HepG2 (cell line): ENCODE results near the gene ZSCAN21. TPM values are rescaled to one million over a fixed set of nuclear protein-coding genes. Genes with fewer than 3 reads are reported as not detected.

Source experiments
- AHR ChIP-seq: IDR thresholded peaks from 2 replicates; pipeline ENCODE4 v1.6.1; 2018; ENCODE audit warnings: missing genetic modification reagents, missing compliant biosample characterization
- ARID3A ChIP-seq: IDR thresholded peaks from 2 replicates; pipeline ENCODE4 v1.6.1; 2012; ENCODE audit warnings: low read depth, low read length, improper control_type of control experiment
- CBFB ChIP-seq: sonication (generic); formaldehyde crosslinking; IDR thresholded peaks from 2 replicates; pipeline ENCODE4 v1.4.0; 2020; ENCODE audit warnings: missing genetic modification reagents
- ELF4 ChIP-seq: sonication (generic); formaldehyde crosslinking; IDR thresholded peaks from 2 replicates; pipeline ENCODE4 v1.5.0; 2020; ENCODE audit warnings: missing genetic modification reagents, mild to moderate bottlenecking, moderate library complexity, borderline replicate concordance
- FOXC1 ChIP-seq: sonication (generic); formaldehyde crosslinking; IDR thresholded peaks from 2 replicates; pipeline ENCODE4 v1.8.0; 2022; ENCODE audit warnings: mild to moderate bottlenecking, missing genetic modification reagents, borderline replicate concordance
- IKZF1 ChIP-seq: fragments of 450-650 bp; IDR thresholded peaks from 2 replicates; pipeline ENCODE4 v1.7.1; 2016
- KDM6A ChIP-seq: IDR thresholded peaks from 2 replicates; pipeline ENCODE4 v1.6.1; 2016; ENCODE audit warnings: low read depth
- NFATC3 ChIP-seq: sonication (generic); formaldehyde crosslinking; IDR thresholded peaks from 2 replicates; pipeline ENCODE4 v1.5.1; 2020; ENCODE audit warnings: mild to moderate bottlenecking, missing genetic modification reagents
- NRL ChIP-seq: sonication (generic); formaldehyde crosslinking; IDR thresholded peaks from 2 replicates; pipeline ENCODE4 v1.5.0; 2020; ENCODE audit warnings: missing genetic modification reagents, mild to moderate bottlenecking, moderate library complexity, borderline replicate concordance
- PAF1 ChIP-seq: IDR thresholded peaks from 2 replicates; pipeline ENCODE4 v1.6.1; 2016; ENCODE audit warnings: missing genetic modification reagents, missing compliant biosample characterization
- RBFOX2 ChIP-seq: fragments of 200-400 bp; formaldehyde crosslinking; IDR thresholded peaks from 2 replicates; pipeline ENCODE4 v1.6.1; 2017; ENCODE audit warnings: low read depth, mild to moderate bottlenecking, low read length
- SP5 ChIP-seq: IDR thresholded peaks from 2 replicates; pipeline ENCODE4 v1.6.1; 2016; ENCODE audit warnings: low read depth, borderline replicate concordance
- SRSF4 ChIP-seq: fragments of 200-400 bp; formaldehyde crosslinking; IDR thresholded peaks from one replicate; pipeline ENCODE4 v1.6.1; 2018; ENCODE audit warnings: mild to moderate bottlenecking, low read depth, low read length, moderate library complexity; ENCODE audit not compliant: poor library complexity, severe bottlenecking
- TAF1 ChIP-seq: sonication (generic); formaldehyde crosslinking; IDR thresholded peaks from 2 replicates; pipeline ENCODE4 v1.4.0; 2020; ENCODE audit warnings: missing genetic modification reagents
- XRCC5 ChIP-seq: fragments of 200-400 bp; formaldehyde crosslinking; optimal IDR thresholded peaks from 2 replicates; pipeline ENCODE3; 2017; ENCODE audit warnings: mild to moderate bottlenecking, low read length
- ZBTB44 ChIP-seq: sonication (generic); formaldehyde crosslinking; IDR thresholded peaks from 2 replicates; pipeline ENCODE4 v1.4.0; 2020; ENCODE audit warnings: missing genetic modification reagents
- ZNF207 ChIP-seq: fragments of 450-650 bp; IDR thresholded peaks from 2 replicates; pipeline ENCODE4 v1.6.1; 2016; ENCODE audit warnings: antibody characterized with exemption, borderline replicate concordance
- ZNF256 ChIP-seq: sonication (generic); formaldehyde crosslinking; conservative IDR thresholded peaks from 2 replicates; pipeline ENCODE4 v1.4.0; 2020; ENCODE audit warnings: missing genetic modification reagents
- ZNF609 ChIP-seq: sonication (generic); formaldehyde crosslinking; IDR thresholded peaks from 2 replicates; pipeline ENCODE4 v1.4.0; 2020; ENCODE audit warnings: mild to moderate bottlenecking, missing genetic modification reagents, borderline replicate concordance
- ZNF709 ChIP-seq: sonication (generic); formaldehyde crosslinking; IDR thresholded peaks from 2 replicates; pipeline ENCODE4 v1.5.0; 2020; ENCODE audit warnings: mild to moderate bottlenecking, missing genetic modification reagents
- ZNF713 ChIP-seq: sonication (generic); formaldehyde crosslinking; IDR thresholded peaks from 2 replicates; pipeline ENCODE4 v1.4.0; 2020; ENCODE audit warnings: mild to moderate bottlenecking, missing genetic modification reagents
- polyA plus RNA-seq, 8 experiments: library from polyadenylated mRNA; depleted of rRNA in 3 of 8; stranded (reverse) in 7 of 8; unstranded in 1 of 8; fragments of >200 nt; fragmentation: Illumina TruSeq in 4 of 8; extraction: Trizol in 4 of 8; gene quantifications; 2 replicates each; pipeline versions ENCODE4 v1.2.1 to v1.2.3, GENCODE V29; 2011 to 2016; ENCODE audit warnings: low read depth in 4 of 8, missing spikeins in 1 of 8, mixed read lengths in 1 of 8; ENCODE audit not compliant: insufficient read depth in 1 of 8
- total RNA-seq, 5 experiments: library from RNA; depleted of rRNA; stranded (reverse); fragments of >200 nt; fragmentation: Illumina TruSeq; extraction: Trizol; gene quantifications; 2 replicates each; pipeline ENCODE4 v1.2.3, GENCODE V29; 2016; ENCODE audit warnings: low read depth in 1 of 5

The ZSCAN21 gene
- total and polyA plus RNA-seq, 2 of the 13 experiments (the other 11 are each of a cell fraction or from before 2014, with no cell fraction given): 7.0 to 10.0 TPM

- no peak for TF ChIP-seq CBFB (CRISPR knock-in tag)
- no peak for TF ChIP-seq ZNF207
- TF ChIP-seq NRL (CRISPR knock-in tag): no peak
- TF ChIP-seq ELF4: no peak
- TF ChIP-seq RBFOX2: peak; percentile 74
- no peak for TF ChIP-seq AHR (CRISPR knock-in tag)
- peak; percentile 71; the same call in 1 of the 2 replicates for TF ChIP-seq ZNF609 (CRISPR knock-in tag)
- peak; percentile 41; the same call in 1 of the 2 replicates for TF ChIP-seq TAF1
- TF ChIP-seq IKZF1: no peak
- TF ChIP-seq KDM6A (CRISPR knock-in tag): no peak
- no peak; the same call in 1 of the 2 replicates for TF ChIP-seq SP5 (CRISPR knock-in tag)
- TF ChIP-seq ZBTB44 (CRISPR knock-in tag): no peak
- TF ChIP-seq FOXC1 (CRISPR knock-in tag): no peak
- TF ChIP-seq NFATC3 (CRISPR knock-in tag): no peak
- no peak for TF ChIP-seq SRSF4
- peak; percentile 51 for TF ChIP-seq XRCC5
- no peak for TF ChIP-seq ZNF713 (CRISPR knock-in tag)
- no peak for TF ChIP-seq ZNF256 (CRISPR knock-in tag)
- TF ChIP-seq ZNF709 (CRISPR knock-in tag): no peak
- no peak for TF ChIP-seq PAF1 (CRISPR knock-in tag)
- TF ChIP-seq ARID3A: no peak
Measured at GRCh38 chr7:100079024-100079560, 29.5 kb downstream of the ZSCAN21 start (continued).
